ENCODE results near the gene NR2C2. TPM values are rescaled to one million over a fixed set of nuclear protein-coding genes. Genes with fewer than 3 reads are reported as not detected.

NR2C2 gene
- total RNA-seq, 1 experiment from 2014 or later, result 38.5 TPM

- no peaks in the 10 kb centered on the region for H4K20me1 ChIP-seq (ENCODE audit: control insufficient read depth, insufficient read depth, insufficient read length)
- Mint-ChIP-seq H3K4me1 (no peaks in the 10 kb centered on the region), H3K36me3 (ENCODE audit: insufficient read depth in 1 of 3, low read depth in 3 of 3) (peaks cover 11 to 34% (median 29%) of the 10 kb centered on the region in 3 experiments; a peak in 6 of 7 replicates), H3K27ac (no peak overlapping the region), H3K27me3 (ENCODE audit: low read depth) (no peaks in the 10 kb centered on the region), H3K9me3 (no peaks in the 10 kb centered on the region), H3K4me3 (no peak overlapping the region)
- TF ChIP-seq CTCF (conservative IDR thresholded peaks at IDR 0.05), result no peak
- H2BK20ac ChIP-seq (ENCODE audit: low read depth, low read length, poor library complexity, severe bottlenecking), result no peak overlapping the region
- no peak overlapping the region for H3K9ac ChIP-seq (ENCODE audit: extremely low read depth, insufficient read length, low read length)
- H3K4me1 ChIP-seq (ENCODE audit: insufficient read depth, low read length), result no peaks in the 10 kb centered on the region
- no peak overlapping the region for H3K23ac ChIP-seq (ENCODE audit: insufficient read length, low read depth, low read length)
- no peaks in the 10 kb centered on the region for H3K27me3 ChIP-seq (ENCODE audit: insufficient read depth, low read length)
- H3K79me2 ChIP-seq (ENCODE audit: insufficient read depth, low read length), result no peaks in the 10 kb centered on the region
- no peak overlapping the region for H3K27ac ChIP-seq (ENCODE audit: insufficient read length, low read depth, low read length)
- no peak overlapping the region for H3K56ac ChIP-seq (ENCODE audit: insufficient read length, low read depth, low read length)
- no peak overlapping the region for H3T11ph ChIP-seq (ENCODE audit: low read length)
- H2BK12ac ChIP-seq (ENCODE audit: insufficient read length, low read depth, low read length), result no peak overlapping the region
- H2AK5ac ChIP-seq (ENCODE audit: insufficient read length, low read length), result no peak overlapping the region
- no peaks in the 10 kb centered on the region for H3K79me1 ChIP-seq (ENCODE audit: insufficient read depth, low read depth, low read length, poor library complexity, severe bottlenecking)
- no peak overlapping the region for H2BK120ac ChIP-seq (ENCODE audit: low read depth, low read length, poor library complexity, severe bottlenecking)
- no peak overlapping the region for H2BK5ac ChIP-seq (ENCODE audit: insufficient read length, low read length)
- no peak overlapping the region for H3K4ac ChIP-seq (ENCODE audit: low read depth, low read length)
- no peak overlapping the region for H2AFZ ChIP-seq (ENCODE audit: low read length)
- no CpG with 5 or more reads among the region's 1 CpG for WGBS (ENCODE audit: extremely low coverage, insufficient read length, low lambda C conversion rate)
- H4K8ac ChIP-seq (replicated peaks; ENCODE audit: insufficient read length, low read depth, low read length), result no peak overlapping the region
- H4K91ac ChIP-seq (ENCODE audit: insufficient read length, low read depth, low read length), result no peak overlapping the region
- H3K18ac ChIP-seq (ENCODE audit: insufficient read length, low read depth, low read length), result no peak overlapping the region
- no peak overlapping the region for H3K14ac ChIP-seq (ENCODE audit: insufficient read depth, low read length)
- H2BK15ac ChIP-seq (ENCODE audit: low read depth, low read length), result no peak overlapping the region
- H3K4me2 ChIP-seq (ENCODE audit: insufficient read depth, insufficient read length, low read length), result no peak overlapping the region
- H4K5ac ChIP-seq (ENCODE audit: insufficient read length, low read depth, low read length), result no peak overlapping the region
- no peak for DNase-seq
- H3K23me2 ChIP-seq (ENCODE audit: insufficient read length, low read depth, low read length, poor library complexity, severe bottlenecking), result no peaks in the 10 kb centered on the region
- no peaks in the 10 kb centered on the region for H3K9me3 ChIP-seq (ENCODE audit: control insufficient read depth, low read depth, low read length)
Measured at GRCh38 chr3:15089201-15089600, 141.8 kb downstream of the NR2C2 start.

All from H9 (cell line).